Kidney (tissue), 14 donors: ENCODE measurements around the gene SPTBN1. TPM values are rescaled to one million over a fixed set of nuclear protein-coding genes. Genes with fewer than 3 reads are reported as not detected.

Experiments
- DNase-seq, 5 donors: peaks; one replicate each; pipeline ENCODE4 v3.0.0-alpha.2; 2013 to 2020
- FAIRE-seq: peaks from 2 replicates; lab custom pipeline; 2012; peaks lifted over from hg19 to GRCh38; lab: Jason Lieb, UNC
- H3K27ac ChIP-seq, 2 donors: one replicate each; pipeline ENCODE4 v1.7.0; 2013; ENCODE audit warnings: low read depth in 2 of 2, low read length in 2 of 2, inconsistent platforms in 1 of 2
- H3K27me3 ChIP-seq: one replicate; pipeline ENCODE4 v1.7.1; 2013; ENCODE audit warnings: low read length, inconsistent platforms; ENCODE audit not compliant: control insufficient read depth, insufficient read depth
- H3K36me3 ChIP-seq, 3 donors: one replicate each; pipeline versions ENCODE4 v1.7.0 to v1.7.1; 2013; ENCODE audit warnings: low read length in 3 of 3, control low read depth in 1 of 3, inconsistent platforms in 1 of 3; ENCODE audit not compliant: insufficient read depth in 3 of 3, control insufficient read depth in 2 of 3
- H3K4me1 ChIP-seq, 3 donors: one replicate each; pipeline versions ENCODE4 v1.7.0 to v1.7.1; 2013; ENCODE audit warnings: low read length in 3 of 3, inconsistent platforms in 1 of 3, low read depth in 1 of 3; ENCODE audit not compliant: control insufficient read depth in 2 of 3, insufficient read depth in 2 of 3
- H3K4me3 ChIP-seq, 3 donors: one replicate each; pipeline versions ENCODE4 v1.7.0 to v1.8.1; 2013; ENCODE audit warnings: low read length in 3 of 3, control low read depth in 1 of 3, inconsistent platforms in 1 of 3
- H3K9ac ChIP-seq, 3 donors: one replicate each; pipeline versions ENCODE4 v1.7.0 to v1.7.1; 2013; ENCODE audit warnings: low read length in 3 of 3, control low read depth in 1 of 3, inconsistent platforms in 1 of 3
- H3K9me3 ChIP-seq, 3 donors: one replicate each; pipeline versions ENCODE4 v1.7.0 to v1.7.1; 2013; ENCODE audit warnings: low read length in 3 of 3, control low read depth in 1 of 3, inconsistent platforms in 1 of 3; ENCODE audit not compliant: control insufficient read depth in 2 of 3, insufficient read depth in 1 of 3
- intact Hi-C: fragments of 100-400 bp; cut with DNase I; formaldehyde crosslinking; loops from one replicate; pipeline ENCODE4 v1.11.1; 2022
- polyA plus RNA-seq: library from polyadenylated mRNA; stranded (reverse); fragments of 350-450 nt; fragmentation: Illumina TruSeq; extraction: RNeasy Lipid Tissue Mini Kit (QIAGEN cat#74804); gene quantifications from one replicate; pipeline ENCODE4 v1.2.3, GENCODE V29; 2014; ENCODE audit warnings: low read depth, low replicate concordance; ENCODE audit not compliant: insufficient read depth
- total RNA-seq: library from RNA; stranded (reverse); fragmentation: NEBNext Ultra II Directional; extraction: Animal tissue kit (Norgen Biotek cat#: 25700); gene quantifications from one replicate; pipeline ENCODE4 v1.2.1, GENCODE V29; 2021
- TF ChIP-seq, protein P1 (sequence below): IDR thresholded peaks from 3 replicates; pipeline ENCODE4 v1.5.1; 2012; ENCODE audit warnings: mild to moderate bottlenecking, moderate library complexity, borderline replicate concordance; ENCODE audit not compliant: insufficient read depth; ENCODE audit errors: extremely low read depth
- donor health status: control.
- donor health status: control.
- donor health status: control.
- donor health status: control.
- donor health status: control.
- donor health status: DM: yes; HTN: yes; CAD: no.
- donor health status: Normal renal cell carcinoma (clear cell type).

The SPTBN1 gene
- total and polyA plus RNA-seq, 2 donors from 2014 or later: 93.2 to 313 TPM

DNA sequence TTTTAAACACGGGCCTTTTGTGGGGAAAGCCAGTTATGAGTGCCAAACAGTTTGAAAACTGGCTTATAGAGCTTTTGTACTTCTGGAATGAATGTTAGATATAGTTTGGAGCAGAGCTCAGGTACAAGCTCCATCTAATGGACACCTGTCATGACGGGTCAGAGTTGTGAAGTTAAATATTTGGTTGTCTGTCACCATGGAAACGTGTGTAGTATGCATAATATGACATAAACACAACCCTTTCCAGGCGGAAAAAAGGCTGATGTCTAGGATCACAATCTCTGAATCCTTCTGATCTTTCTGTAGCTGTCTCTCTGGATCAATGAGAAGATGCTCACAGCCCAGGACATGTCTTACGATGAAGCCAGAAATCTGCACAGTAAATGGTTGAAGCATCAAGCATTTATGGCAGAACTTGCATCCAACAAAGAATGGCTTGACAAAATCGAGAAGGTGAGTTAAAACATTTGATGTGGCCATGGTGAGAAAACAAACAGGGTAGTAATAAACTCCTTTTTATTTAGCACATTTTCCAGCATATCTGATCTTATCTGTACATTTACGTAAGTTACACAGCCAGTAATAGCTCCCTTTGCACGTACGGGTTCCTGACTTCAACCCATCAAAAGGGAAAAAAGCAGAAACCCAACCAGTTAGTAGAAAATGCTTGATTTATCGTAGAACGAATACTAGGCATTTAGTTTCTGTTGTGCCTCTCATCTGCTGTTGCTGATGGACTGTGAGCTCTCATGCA, 186.7 kb downstream of the SPTBN1 start:
- intact Hi-C loops: no loop called here
- H3K9ac ChIP-seq: no peak overlapping the region
- H3K36me3 ChIP-seq: peaks cover 13 to 68% (median 65%) of the 10 kb centered on the region in 3 donors
- H3K27ac ChIP-seq: no peak overlapping the region
- H3K27me3 ChIP-seq: no peaks in the 10 kb centered on the region
- FAIRE-seq (no peak), DNase-seq (no peak)
- no peaks in the 10 kb centered on the region for H3K9me3 ChIP-seq
- TF ChIP-seq, protein P1, sequence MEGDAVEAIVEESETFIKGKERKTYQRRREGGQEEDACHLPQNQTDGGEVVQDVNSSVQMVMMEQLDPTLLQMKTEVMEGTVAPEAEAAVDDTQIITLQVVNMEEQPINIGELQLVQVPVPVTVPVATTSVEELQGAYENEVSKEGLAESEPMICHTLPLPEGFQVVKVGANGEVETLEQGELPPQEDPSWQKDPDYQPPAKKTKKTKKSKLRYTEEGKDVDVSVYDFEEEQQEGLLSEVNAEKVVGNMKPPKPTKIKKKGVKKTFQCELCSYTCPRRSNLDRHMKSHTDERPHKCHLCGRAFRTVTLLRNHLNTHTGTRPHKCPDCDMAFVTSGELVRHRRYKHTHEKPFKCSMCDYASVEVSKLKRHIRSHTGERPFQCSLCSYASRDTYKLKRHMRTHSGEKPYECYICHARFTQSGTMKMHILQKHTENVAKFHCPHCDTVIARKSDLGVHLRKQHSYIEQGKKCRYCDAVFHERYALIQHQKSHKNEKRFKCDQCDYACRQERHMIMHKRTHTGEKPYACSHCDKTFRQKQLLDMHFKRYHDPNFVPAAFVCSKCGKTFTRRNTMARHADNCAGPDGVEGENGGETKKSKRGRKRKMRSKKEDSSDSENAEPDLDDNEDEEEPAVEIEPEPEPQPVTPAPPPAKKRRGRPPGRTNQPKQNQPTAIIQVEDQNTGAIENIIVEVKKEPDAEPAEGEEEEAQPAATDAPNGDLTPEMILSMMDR: no peak
- peaks cover 0 to 6% (median 4%) of the 10 kb centered on the region in 3 donors for H3K4me1 ChIP-seq
- no peak overlapping the region for H3K4me3 ChIP-seq

DNA sequence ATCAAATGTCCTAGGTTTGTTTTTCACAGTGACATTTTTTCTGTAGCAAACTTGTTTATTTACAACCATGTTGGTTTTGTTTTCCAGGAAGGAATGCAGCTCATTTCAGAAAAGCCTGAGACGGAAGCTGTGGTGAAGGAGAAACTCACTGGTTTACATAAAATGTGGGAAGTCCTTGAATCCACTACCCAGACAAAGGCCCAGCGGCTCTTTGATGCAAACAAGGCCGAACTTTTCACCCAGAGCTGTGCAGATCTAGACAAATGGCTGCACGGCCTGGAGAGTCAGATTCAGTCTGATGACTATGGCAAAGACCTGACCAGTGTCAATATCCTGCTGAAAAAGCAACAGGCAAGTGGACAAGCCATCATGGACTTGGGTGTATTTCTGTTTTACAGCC, 188.1 kb downstream of the SPTBN1 start:
- no peak overlapping the region for H3K27ac ChIP-seq
- TF ChIP-seq, protein P1: no peak
- H3K4me1 ChIP-seq: peaks cover 0 to 6% (median 4%) of the 10 kb centered on the region in 3 donors
- intact Hi-C loops: no loop called here
- no peaks in the 10 kb centered on the region for H3K9me3 ChIP-seq
- H3K4me3 ChIP-seq: no peak overlapping the region
- H3K27me3 ChIP-seq: no peaks in the 10 kb centered on the region
- DNase-seq: no peak
- H3K9ac ChIP-seq: no peak overlapping the region
- H3K36me3 ChIP-seq: peaks cover 14 to 67% (median 64%) of the 10 kb centered on the region in 3 donors
- FAIRE-seq: no peak

DNA sequence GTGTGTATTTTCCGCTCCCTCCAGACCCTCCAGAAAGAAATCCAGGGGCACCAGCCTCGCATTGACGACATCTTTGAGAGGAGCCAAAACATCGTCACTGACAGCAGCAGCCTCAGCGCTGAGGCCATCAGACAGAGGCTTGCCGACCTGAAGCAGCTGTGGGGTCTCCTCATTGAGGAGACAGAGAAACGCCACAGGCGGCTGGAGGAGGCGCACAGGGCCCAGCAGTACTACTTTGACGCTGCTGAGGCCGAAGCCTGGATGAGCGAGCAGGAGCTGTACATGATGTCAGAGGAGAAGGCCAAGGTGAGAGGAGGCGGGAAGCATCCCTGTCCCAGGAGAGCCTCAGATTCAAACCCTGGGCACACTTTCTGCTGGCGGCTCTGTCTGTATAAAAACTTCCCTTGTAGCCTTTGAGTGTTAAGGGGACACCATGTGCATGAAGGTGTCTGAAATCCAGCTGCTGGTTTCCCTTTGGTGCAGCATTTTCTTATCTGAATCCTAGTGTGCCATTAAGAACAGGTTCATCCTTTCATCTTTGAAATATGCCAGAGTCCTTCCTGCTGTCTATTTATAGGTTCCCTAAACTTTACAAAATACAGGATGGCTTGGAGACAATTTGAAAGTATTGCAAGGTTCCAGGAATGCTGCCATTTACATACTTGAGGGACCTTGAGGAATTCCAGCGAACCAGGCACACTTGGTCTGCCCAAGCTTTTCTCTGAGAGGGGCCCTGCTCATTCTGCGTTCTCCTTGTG, 190.2 kb downstream of the SPTBN1 start:
- Histone ChIP-seq H3K9ac (no peak overlapping the region), H3K4me1 (peaks cover 0 to 4% (median 0%) of the 10 kb centered on the region in 3 donors), H3K36me3 (peaks cover 21 to 81% (median 77%) of the 10 kb centered on the region in 3 donors), H3K27me3 (no peaks in the 10 kb centered on the region), H3K4me3 (no peak overlapping the region), H3K27ac (no peak overlapping the region), H3K9me3 (no peaks in the 10 kb centered on the region)
- TF ChIP-seq, protein P1: no peak
- DNase-seq: no peak
- intact Hi-C loops: no loop called here
- no peak for FAIRE-seq
